AG09309 (cell line): ENCODE results near the gene PKLR.

Experiments used
- DNase-seq: peaks from one replicate; pipeline ENCODE4 v3.0.0-alpha.2; 2010; ENCODE audit warnings: low read depth
- H3K4me3 ChIP-seq: 2 replicates; pipeline ENCODE4 v1.5.1; 2011; ENCODE audit warnings: mild to moderate bottlenecking, low read depth, low read length, moderate library complexity; ENCODE audit not compliant: control insufficient read depth
- CTCF ChIP-seq: IDR thresholded peaks from 2 replicates; pipeline ENCODE4 v1.5.1; 2011; ENCODE audit warnings: mild to moderate bottlenecking, low read depth, low read length, inconsistent platforms; ENCODE audit not compliant: insufficient read depth, control insufficient read depth; ENCODE audit errors: missing control alignments

Gene PKLR

GRCh38 chr1:155255243-155256007, 45.8 kb downstream of the PKLR start, which contains the start of gene ENTREP3:
ENTREP3 (minus strand) TSS chr1:155255483; CDS start chr1:155254877, 606 bp downstream.
- no peak for DNase-seq
- peak within 1 kb of the TSS; percentile 62 for H3K4me3 ChIP-seq
- peak; percentile 10 for TF ChIP-seq CTCF

GRCh38 chr1:155254714-155255242, 46.5 kb downstream of the PKLR start:
- no peak for TF ChIP-seq CTCF
- DNase-seq, result no peak
- H3K4me3 ChIP-seq, result peak overlapping the region; percentile 62

GRCh38 chr1:155254228-155254713, 47.0 kb downstream of the PKLR start:
- H3K4me3 ChIP-seq, result peak overlapping the region; percentile 62
- no peak for TF ChIP-seq CTCF
- no peak for DNase-seq

- DNase-seq, result no peak
- peak overlapping the region; percentile 62 for H3K4me3 ChIP-seq
- TF ChIP-seq CTCF, result no peak
These were observed 47.4 kb downstream of the PKLR start for GRCh38 chr1:155253797-155254196.

GRCh38 chr1:155253208-155253607, 48.0 kb downstream of the PKLR start:
- H3K4me3 ChIP-seq, result peak overlapping the region; percentile 62
- no peak for TF ChIP-seq CTCF
- no peak for DNase-seq

- H3K4me3 ChIP-seq, result no peak overlapping the region
- no peak for DNase-seq
- no peak for TF ChIP-seq CTCF
These were observed 49.7 kb downstream of the PKLR start for GRCh38 chr1:155251566-155251965.
